ENCODE data around the gene TRAF7.
A peak's percentile ranks its signal among the peaks of the same experiment; 100 is the strongest.

The TRAF7 gene

GRCh38 chr16:2147378-2147777 lies 8.2 kb upstream of the TRAF7 start:
- TF ChIP-seq CTCF (IDR thresholded peaks at IDR 0.05; ENCODE audit: insufficient read depth, missing control alignments) = no peak
- FAIRE-seq = no peak

GRCh38 chr16:2147981-2148671 lies 7.5 kb upstream of the TRAF7 start, which contains the start of gene RAB26:
Gene RAB26 (plus strand): TSS chr16:2148625. CDS start chr16:2148784, 159 bp downstream.
- no peak for FAIRE-seq
- peak; percentile 75 for DNase-seq (ENCODE audit: insufficient read length, low spot score)
- TF ChIP-seq CTCF (IDR thresholded peaks at IDR 0.05; ENCODE audit: insufficient read depth, missing control alignments) = no peak

More at GRCh38 chr16:2147378-2147777, 8.2 kb upstream of the TRAF7 start:
- DNase-seq (ENCODE audit: insufficient read length, low spot score) = no peak

GRCh38 chr16:2148714-2149629 lies 6.6 kb upstream of the TRAF7 start:
- DNase-seq (ENCODE audit: insufficient read length, low spot score) (no peak), FAIRE-seq (no peak)
- no peak for TF ChIP-seq CTCF (IDR thresholded peaks at IDR 0.05; ENCODE audit: insufficient read depth, missing control alignments)

GRCh38 chr16:2149630-2150417 lies 5.8 kb upstream of the TRAF7 start:
- no peak for FAIRE-seq
- TF ChIP-seq CTCF (IDR thresholded peaks at IDR 0.05; ENCODE audit: insufficient read depth, missing control alignments) = no peak
- no peak for DNase-seq (ENCODE audit: insufficient read length, low spot score)

- TF ChIP-seq CTCF (IDR thresholded peaks at IDR 0.05; ENCODE audit: insufficient read depth, missing control alignments) = no peak
- FAIRE-seq = no peak
- DNase-seq (ENCODE audit: insufficient read length, low spot score) = peak; percentile 90
Observed at GRCh38 chr16:2150418-2151187, 5.0 kb upstream of the TRAF7 start.

Data from D721Med (cell line).